K562 (cell line): ENCODE results near the gene RYR3. TPM values are rescaled to one million over a fixed set of nuclear protein-coding genes. Genes with fewer than 3 reads are reported as not detected.
"Not testable (repeated sequence)": the region's sequence is repeated elsewhere in the genome, so short reads cannot be mapped to it uniquely, and the experiment has no call there.

Experiments
- ATAC-seq: fragments of 200-7000 bp; cut with Tn5 transposase; 3 replicates; pipeline ENCODE4 v1.9.1; 2020; ENCODE audit warnings: moderate library complexity
- BruUV-seq: library from RNA; stranded (reverse); fragments of 400-500 nt; replicated peaks from 2 replicates; lab custom pipeline; 2021; lab: Mats Ljungman, UMichigan
- CTCF ChIA-PET: fragments of 300-600 bp; formaldehyde crosslinking; extraction: SDS; loops from one replicate; lab custom pipeline; 2021; ENCODE audit warnings: low intra/inter-chr PET ratio; lab: Yijun Ruan, JAX
- POLR2A ChIA-PET: fragments of 300-600, 350-650 bp; sonication (Branson Sonifier 250); formaldehyde crosslinking; extraction: SDS; loops from one replicate; lab custom pipeline; 2021; ENCODE audit warnings: antibody characterized with exemption, inconsistent platforms; lab: Yijun Ruan, JAX
- DNase-seq, 4 experiments: peaks; one replicate each; pipeline versions ENCODE4 v3.0.0 to v3.0.0-alpha.2; 2011 to 2018; ENCODE audit warnings: low spot score in 3 of 4, mixed read lengths in 3 of 4; ENCODE audit errors: extremely low read depth in 1 of 4
- FAIRE-seq: peaks from 2 replicates; lab custom pipeline; 2011; peaks lifted over from hg19 to GRCh38; lab: Jason Lieb, UNC
- H2AFZ ChIP-seq: 2 replicates; pipeline ENCODE4 v1.6.0; 2011; ENCODE audit warnings: low read depth, low read length, control low read depth, inconsistent platforms
- H3K27ac ChIP-seq: fragments of 200-600 bp; 3 replicates; pipeline ENCODE4 v1.8.0; 2011; ENCODE audit warnings: low read depth, mild to moderate bottlenecking, control low read depth, inconsistent platforms, low read length, moderate library complexity, mixed read lengths; ENCODE audit errors: extremely low read depth
- H3K27me3 ChIP-seq, 2 experiments: fragments of 300-600 bp in 1 of 2; 2 replicates in 1 of 2; 3 replicates in 1 of 2; pipeline versions ENCODE4 v1.6.0 to v1.8.0; 2011; ENCODE audit warnings: inconsistent platforms in 2 of 2, low read length in 2 of 2, mild to moderate bottlenecking in 1 of 2, mixed read lengths in 1 of 2, moderate library complexity in 1 of 2; ENCODE audit not compliant: control insufficient read depth in 2 of 2, insufficient read depth in 2 of 2
- H3K36me3 ChIP-seq: fragments of 300-600 bp; 3 replicates; pipeline ENCODE4 v1.8.0; 2011; ENCODE audit warnings: mild to moderate bottlenecking, low read length, inconsistent platforms; ENCODE audit not compliant: control insufficient read depth, insufficient read depth
- H3K4me1 ChIP-seq, 2 experiments: fragments of 200-600 bp in 1 of 2; replicated peaks in 1 of 2; 2 replicates in 1 of 2; 3 replicates in 1 of 2; pipeline versions ENCODE4 v1.5.1 to v1.8.0; 2011; ENCODE audit warnings: inconsistent platforms in 2 of 2, low read length in 2 of 2, mild to moderate bottlenecking in 1 of 2, mixed read lengths in 1 of 2, moderate library complexity in 1 of 2; ENCODE audit not compliant: control insufficient read depth in 2 of 2, insufficient read depth in 2 of 2
- H3K4me2 ChIP-seq: 2 replicates; pipeline ENCODE4 v1.6.1; 2011; ENCODE audit warnings: low read length, control low read depth, inconsistent platforms, mixed read lengths; ENCODE audit not compliant: insufficient read depth
- H3K4me3 ChIP-seq: fragments of 200-600 bp; sonication (generic), shearing (Covaris generic); 2 replicates; pipeline ENCODE4 v1.5.1; 2016; ENCODE audit warnings: control low read depth, inconsistent platforms
- H3K79me2 ChIP-seq: fragments of 200-600 bp; 3 replicates; pipeline ENCODE4 v1.8.0; 2011; ENCODE audit warnings: low read length, inconsistent platforms; ENCODE audit not compliant: control insufficient read depth, insufficient read depth
- H3K9ac ChIP-seq, 2 experiments: 2 replicates each; pipeline versions ENCODE4 v1.6.0 to v1.6.1; 2011; ENCODE audit warnings: low read depth in 2 of 2, low read length in 2 of 2, control low read depth in 1 of 2, inconsistent platforms in 1 of 2, mild to moderate bottlenecking in 1 of 2, mixed read lengths in 1 of 2; ENCODE audit not compliant: insufficient read depth in 1 of 2
- H3K9me1 ChIP-seq: one replicate; pipeline ENCODE4 v1.6.0; 2011; ENCODE audit warnings: inconsistent platforms, mild to moderate bottlenecking, low read length, moderate library complexity; ENCODE audit not compliant: control insufficient read depth, insufficient read depth
- H3K9me3 ChIP-seq: replicated peaks from 2 replicates; pipeline ENCODE4 v1.5.1; 2011; ENCODE audit warnings: low read depth, low read length, inconsistent platforms; ENCODE audit not compliant: control insufficient read depth, insufficient read depth
- H4K20me1 ChIP-seq: replicated peaks from 2 replicates; pipeline ENCODE4 v1.6.1; 2011; ENCODE audit warnings: low read length, inconsistent platforms, mixed read lengths; ENCODE audit not compliant: control insufficient read depth, insufficient read depth
- BCL6 ChIP-seq: fragments of 250-450 bp; sonication (Bioruptor Pico); IDR thresholded peaks from 2 replicates; pipeline ENCODE4 v1.4.0; 2020
- HINFP ChIP-seq: fragments of 450-650 bp; conservative IDR thresholded peaks from 2 replicates; pipeline ENCODE4 v1.6.1; 2016; ENCODE audit warnings: missing genetic modification characterization, low read depth, mild to moderate bottlenecking, control low read depth, missing compliant biosample characterization
- HMBOX1 ChIP-seq: sonication (generic); IDR thresholded peaks from 2 replicates; pipeline ENCODE4 v1.6.1; 2016
- KAT2B ChIP-seq: IDR thresholded peaks from one replicate; pipeline ENCODE4 v1.6.1; 2012; ENCODE audit warnings: low read depth, mild to moderate bottlenecking, control low read depth, inconsistent platforms, low read length, moderate library complexity
- NR1H2 ChIP-seq: sonication (generic); formaldehyde crosslinking; IDR thresholded peaks from 2 replicates; pipeline ENCODE4 v1.4.0; 2020; ENCODE audit warnings: mild to moderate bottlenecking, missing genetic modification reagents
- TCF7 ChIP-seq: sonication (generic); IDR thresholded peaks from 2 replicates; pipeline ENCODE4 v1.6.1; 2016; ENCODE audit warnings: antibody characterized with exemption, borderline replicate concordance
- USF2 ChIP-seq: sonication (generic); formaldehyde crosslinking; IDR thresholded peaks from 2 replicates; pipeline ENCODE4 v1.5.0; 2020; ENCODE audit warnings: missing genetic modification reagents
- ZNF76 ChIP-seq: fragments of 250-450 bp; sonication (Bioruptor Pico); IDR thresholded peaks from 2 replicates; pipeline ENCODE4 v1.4.0; 2020; ENCODE audit warnings: mild to moderate bottlenecking, moderate library complexity, borderline replicate concordance
- ZNF830 ChIP-seq: fragments of 250-450 bp; sonication (Bioruptor Pico); IDR thresholded peaks from 2 replicates; pipeline ENCODE4 v1.5.0; 2021; ENCODE audit warnings: mild to moderate bottlenecking
- WGBS: fragments of 100-300 bp; shearing (Covaris generic); methylation state at CpG from one replicate; pipeline ENCODE4 v1.1.6; 2016; ENCODE audit warnings: low coverage, mixed read lengths; ENCODE audit not compliant: insufficient coverage; ENCODE audit errors: missing lambda C conversion rate; 5-methylcytosine and 5-hydroxymethylcytosine counted together
- in situ Hi-C: fragments of 300-500 bp; cut with MboI; formaldehyde crosslinking; loops from 4 replicates; pipeline ENCODE4 v1.15.0; 2018; ENCODE audit warnings: inconsistent platforms, mixed read lengths
- intact Hi-C: fragments of 100-400 bp; cut with micrococcal nuclease; formaldehyde crosslinking; loops from 2 replicates; pipeline ENCODE4 v1.14.2; 2022
- polyA plus RNA-seq, 8 experiments: library from polyadenylated mRNA; depleted of rRNA in 4 of 8; stranded (reverse) in 5 of 8; unstranded in 3 of 8; fragments of >200 nt; fragmentation: Nextera tagmentation in 2 of 8; fragmentation: Illumina TruSeq in 1 of 8; extraction: Ambion mirVana in 2 of 8; extraction: Trizol in 1 of 8; gene quantifications; 2 replicates each; pipeline versions ENCODE4 v1.2.1 to v1.2.3, GENCODE V29; 2011 to 2014; ENCODE audit warnings: inconsistent platforms in 1 of 8, missing spikeins in 1 of 8
- total RNA-seq, 7 experiments: library from RNA; depleted of rRNA in 6 of 7; stranded (reverse); fragments of >200 nt in 6 of 7; fragmentation: Illumina TruSeq in 2 of 7; extraction: Trizol in 2 of 7; gene quantifications; 2 replicates each; pipeline versions ENCODE4 v1.2.1 to v1.2.3, GENCODE V29; 2011 to 2021; ENCODE audit warnings: low replicate concordance in 1 of 7
- TF ChIP-seq, protein P1 (sequence below): fragments of 250-450 bp; sonication (Bioruptor Pico); IDR thresholded peaks from 2 replicates; pipeline ENCODE4 v1.4.0; 2020

The RYR3 gene
- total and polyA plus RNA-seq, 9 of the 15 experiments (the other 6 are each of a cell fraction or from before 2014, with no cell fraction given) = 0.04 TPM; not detected in 8

DNA sequence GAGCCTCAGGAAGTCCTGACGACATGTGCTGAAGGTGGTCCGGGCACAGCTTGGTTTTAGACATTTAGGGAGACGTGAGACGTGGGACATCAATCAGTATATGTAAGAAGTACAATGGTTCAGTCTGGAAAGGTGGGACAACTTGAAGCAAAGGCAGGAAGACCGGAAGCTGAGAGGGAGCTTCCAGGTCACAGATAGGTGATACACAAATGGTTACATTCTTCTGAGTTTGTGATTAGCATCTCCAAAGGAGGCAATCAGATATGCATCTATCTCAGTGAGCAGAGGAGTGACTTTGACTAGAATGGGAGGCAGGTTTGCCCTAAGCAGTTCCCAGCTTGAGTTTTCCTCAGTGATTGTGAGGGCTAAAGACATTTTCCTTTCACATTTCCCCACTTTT is 282.1 kb downstream of the RYR3 start (continued):
- TF ChIP-seq, protein P1, sequence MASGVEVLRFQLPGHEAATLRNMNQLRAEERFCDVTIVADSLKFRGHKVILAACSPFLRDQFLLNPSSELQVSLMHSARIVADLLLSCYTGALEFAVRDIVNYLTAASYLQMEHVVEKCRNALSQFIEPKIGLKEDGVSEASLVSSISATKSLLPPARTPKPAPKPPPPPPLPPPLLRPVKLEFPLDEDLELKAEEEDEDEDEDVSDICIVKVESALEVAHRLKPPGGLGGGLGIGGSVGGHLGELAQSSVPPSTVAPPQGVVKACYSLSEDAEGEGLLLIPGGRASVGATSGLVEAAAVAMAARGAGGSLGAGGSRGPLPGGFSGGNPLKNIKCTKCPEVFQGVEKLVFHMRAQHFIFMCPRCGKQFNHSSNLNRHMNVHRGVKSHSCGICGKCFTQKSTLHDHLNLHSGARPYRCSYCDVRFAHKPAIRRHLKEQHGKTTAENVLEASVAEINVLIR = no peak
- TF ChIP-seq KAT2B = no peak
- no peak for TF ChIP-seq TCF7

DNA sequence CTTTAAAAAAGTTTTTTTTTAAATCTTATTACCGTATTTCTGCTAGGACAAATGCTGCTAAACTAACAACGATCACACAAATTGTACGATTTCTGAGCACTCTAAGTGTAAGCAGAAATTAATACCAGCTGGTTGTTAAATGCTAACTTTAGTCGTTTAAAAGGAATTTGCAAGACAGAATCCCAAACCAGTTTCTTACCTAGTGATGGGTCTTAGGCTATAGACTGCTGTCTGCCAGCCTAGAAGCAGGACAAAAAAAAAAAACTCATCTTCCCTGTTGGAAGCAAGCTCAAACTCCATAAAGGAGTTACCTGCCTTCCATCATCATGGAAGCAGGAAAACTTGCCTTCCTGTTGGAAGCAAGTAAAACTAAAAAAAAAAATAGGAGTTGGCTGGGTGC is 287.6 kb downstream of the RYR3 start:
- DNase-seq, FAIRE-seq, H3K9me1 ChIP-seq, ATAC-seq, H3K4me3 ChIP-seq, H4K20me1 ChIP-seq, H3K79me2 ChIP-seq, H2AFZ ChIP-seq, CTCF ChIA-PET, H3K27me3 ChIP-seq, BruUV-seq, in situ Hi-C loops, intact Hi-C loops, H3K27ac ChIP-seq, H3K9me3 ChIP-seq, H3K9ac ChIP-seq, H3K4me1 ChIP-seq, H3K4me2 ChIP-seq, H3K36me3 ChIP-seq: not testable (repeated sequence)
- POLR2A ChIA-PET = interaction anchor here (0.6 kb wide), 1 partner anchor 846 kb away, joined by 4 read pairs; no protein-coding TSS in a partner anchor
- 0% methylated on average over 4 of the region's 4 CpGs for WGBS

DNA sequence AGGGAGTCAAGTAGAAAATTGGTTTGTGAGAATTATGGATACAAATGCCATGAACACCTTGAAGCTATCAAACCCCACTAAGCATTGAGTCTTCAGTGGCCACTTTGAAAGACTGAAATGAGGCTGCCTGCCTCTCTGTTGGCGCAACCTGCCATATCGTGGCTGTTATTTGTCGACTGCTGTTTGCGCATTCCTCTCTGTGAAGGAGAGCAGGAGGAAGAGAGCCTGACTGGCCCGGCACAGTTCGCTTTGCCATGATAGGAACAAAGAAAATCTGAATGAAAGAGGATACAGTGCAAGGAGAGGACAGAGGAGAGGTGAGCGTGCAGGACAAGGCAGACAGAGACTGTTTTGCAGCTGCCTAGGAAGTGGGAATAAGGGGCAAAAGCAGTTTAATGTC is 289.4 kb downstream of the RYR3 start:
- DNase-seq = no peak
- WGBS = 0% methylated on average over 7 of the region's 7 CpGs
- Histone ChIP-seq H3K9ac (no peak overlapping the region), H4K20me1 (no peaks in the 10 kb centered on the region), H3K9me3 (no peaks in the 10 kb centered on the region), H3K79me2 (no peaks in the 10 kb centered on the region), H3K4me3 (no peak overlapping the region), H3K27ac (no peak overlapping the region), H3K4me1 (no peaks in the 10 kb centered on the region), H3K9me1 (no peaks in the 10 kb centered on the region), H3K36me3 (no peaks in the 10 kb centered on the region), H3K27me3 (peaks cover 0 to 4% of the 10 kb centered on the region in 2 experiments; a peak in 1 of 5 replicates), H3K4me2 (no peak overlapping the region), H2AFZ (no peak overlapping the region)
- CTCF ChIA-PET = no interaction called here
- BruUV-seq = no TSS peak
- no peak for FAIRE-seq
- POLR2A ChIA-PET = no interaction called here
- ATAC-seq = no peak
- in situ Hi-C loops (no loop called here), intact Hi-C loops (no loop called here)
- TF ChIP-seq ZNF76 (CRISPR knock-in tag) = no peak
- TF ChIP-seq HINFP (tag) = no peak
- TF ChIP-seq USF2 (CRISPR knock-in tag) = no peak
- no peak for TF ChIP-seq BCL6 (CRISPR knock-in tag)
- TF ChIP-seq HMBOX1 = no peak
- no peak for TF ChIP-seq NR1H2 (CRISPR knock-in tag)
- TF ChIP-seq ZNF830 (CRISPR knock-in tag) = no peak
